Endothelial cell of umbilical vein (primary cell): ENCODE measurements around the gene SYNE1. TPM values are rescaled to one million over a fixed set of nuclear protein-coding genes. Genes with fewer than 3 reads are reported as not detected.

Source experiments
- BruUV-seq: library from RNA; stranded (reverse); fragments of 400-500 nt; replicated peaks from 2 replicates; lab custom pipeline; 2021; lab: Mats Ljungman, UMichigan
- CTCF ChIA-PET: fragments of 300-600, 350-600 bp; sonication (Branson Sonifier 250); formaldehyde crosslinking; loops from one replicate; lab custom pipeline; 2021; ENCODE audit warnings: antibody characterized with exemption, inconsistent platforms; lab: Charles Lee
- POLR2A ChIA-PET: fragments of 300-600, 350-600 bp; sonication (Branson Sonifier 250); formaldehyde crosslinking; loops from one replicate; lab custom pipeline; 2021; ENCODE audit warnings: antibody characterized with exemption, inconsistent platforms; lab: Charles Lee
- DNase-seq: peaks from one replicate; pipeline ENCODE4 v3.0.0-alpha.2; 2011; ENCODE audit warnings: low read depth, low spot score
- FAIRE-seq: peaks from 2 replicates; lab custom pipeline; 2011; peaks lifted over from hg19 to GRCh38; lab: Jason Lieb, UNC
- H2AFZ ChIP-seq: 2 replicates; pipeline ENCODE4 v1.6.0; 2012; ENCODE audit warnings: low read depth, low read length, control low read depth, inconsistent platforms
- H3K27ac ChIP-seq: 2 replicates; pipeline ENCODE4 v1.5.1; 2011; ENCODE audit warnings: low read depth, mild to moderate bottlenecking, control low read depth, low read length, moderate library complexity; ENCODE audit not compliant: insufficient read depth
- H3K27me3 ChIP-seq, 2 experiments: 2 replicates each; pipeline versions ENCODE4 v1.6.0 to v1.6.1; 2011; ENCODE audit warnings: low read length in 2 of 2, mixed read lengths in 1 of 2; ENCODE audit not compliant: control insufficient read depth in 2 of 2, insufficient read depth in 2 of 2
- H3K36me3 ChIP-seq, 2 experiments: 2 replicates in 1 of 2; 3 replicates in 1 of 2; pipeline ENCODE4 v1.5.1; 2011; ENCODE audit warnings: low read length in 2 of 2, mild to moderate bottlenecking in 1 of 2, moderate library complexity in 1 of 2; ENCODE audit not compliant: control insufficient read depth in 2 of 2, insufficient read depth in 2 of 2; ENCODE audit errors: extremely low read depth in 1 of 2
- H3K4me1 ChIP-seq: 3 replicates; pipeline ENCODE4 v1.5.1; 2011; ENCODE audit warnings: mild to moderate bottlenecking, low read length; ENCODE audit not compliant: control insufficient read depth, insufficient read depth; ENCODE audit errors: extremely low read depth
- H3K4me2 ChIP-seq: 2 replicates; pipeline ENCODE4 v1.6.1; 2011; ENCODE audit warnings: low read length, control low read depth, mixed read lengths; ENCODE audit not compliant: insufficient read depth
- H3K4me3 ChIP-seq, 3 experiments: fragments of 200-600 bp in 1 of 3; sonication (generic), shearing (Covaris generic) in 1 of 3; replicated peaks in 1 of 3; 2 replicates each; pipeline ENCODE4 v1.5.1; 2011 to 2016; ENCODE audit warnings: control low read depth in 3 of 3, low read length in 3 of 3, mild to moderate bottlenecking in 2 of 3, inconsistent platforms in 1 of 3, low read depth in 1 of 3, moderate library complexity in 1 of 3; ENCODE audit not compliant: insufficient read depth in 1 of 3
- H3K79me2 ChIP-seq: 2 replicates; pipeline ENCODE4 v1.6.0; 2012; ENCODE audit warnings: low read length, inconsistent platforms; ENCODE audit not compliant: control insufficient read depth, insufficient read depth
- H3K9ac ChIP-seq: replicated peaks from 2 replicates; pipeline ENCODE3; 2011; ENCODE audit warnings: low read length, control low read depth; ENCODE audit not compliant: insufficient read depth; ENCODE audit errors: extremely low read depth
- H3K9me1 ChIP-seq: replicated peaks from 3 replicates; pipeline ENCODE4 v1.6.0; 2011; ENCODE audit warnings: mild to moderate bottlenecking, low read length; ENCODE audit not compliant: control insufficient read depth, insufficient read depth; ENCODE audit errors: extremely low read depth
- H3K9me3 ChIP-seq: replicated peaks from 2 replicates; pipeline ENCODE4 v1.5.1; 2012; ENCODE audit warnings: low read length, inconsistent platforms; ENCODE audit not compliant: control insufficient read depth, insufficient read depth
- H4K20me1 ChIP-seq: replicated peaks from 2 replicates; pipeline ENCODE3; 2011; ENCODE audit warnings: mild to moderate bottlenecking, low read length; ENCODE audit not compliant: control insufficient read depth, insufficient read depth; ENCODE audit errors: extremely low read depth
- FOS ChIP-seq: IDR thresholded peaks from 2 replicates; pipeline ENCODE4 v1.6.1; 2011; ENCODE audit warnings: mild to moderate bottlenecking, low read length, moderate library complexity, borderline replicate concordance; ENCODE audit not compliant: insufficient read depth
- MYC ChIP-seq: IDR thresholded peaks from one replicate; pipeline ENCODE4 v1.6.1; 2011; ENCODE audit warnings: mild to moderate bottlenecking, low read depth, low read length
- POLR2A ChIP-seq: IDR thresholded peaks from 2 replicates; pipeline ENCODE4 v1.6.1; 2012; ENCODE audit warnings: low read depth, mild to moderate bottlenecking, control low read depth, low read length
- dilution Hi-C: fragments of 300-500 bp; cut with MboI; formaldehyde crosslinking; loops from one replicate; pipeline ENCODE4 v1.15.0; 2019; ENCODE audit warnings: low sequenced_read_pairs; ENCODE audit not compliant: extremely low pct_ligation_motif_present
- intact Hi-C: fragments of 100-400 bp; cut with micrococcal nuclease; formaldehyde crosslinking; loops from one replicate; pipeline ENCODE4 v1.10.0; 2022
- polyA plus RNA-seq, 4 experiments: library from polyadenylated mRNA; depleted of rRNA in 3 of 4; stranded (reverse) in 3 of 4; unstranded in 1 of 4; fragments of >200 nt; gene quantifications; 2 replicates each; pipeline versions ENCODE4 v1.2.1 to v1.2.3, GENCODE V29; 2011 to 2012; ENCODE audit warnings: missing spikeins in 1 of 4
- total RNA-seq: library from RNA; stranded (reverse); gene quantifications from 2 replicates; pipeline ENCODE4 v1.2.3, GENCODE V29; 2021
- TF ChIP-seq, protein P1 (sequence below): IDR thresholded peaks from 2 replicates; pipeline ENCODE4 v1.6.1; 2011; ENCODE audit not compliant: insufficient read depth, insufficient read length
- TF ChIP-seq, protein P2 (sequence below), 2 donors: IDR thresholded peaks; 1 replicate in 1 of 2; 2 replicates in 1 of 2; pipeline ENCODE4 v1.5.1; 2011; ENCODE audit warnings: low read length in 2 of 2, mild to moderate bottlenecking in 2 of 2, moderate library complexity in 2 of 2, control low read depth in 1 of 2, inconsistent platforms in 1 of 2, low read depth in 1 of 2; ENCODE audit not compliant: insufficient read depth in 1 of 2; ENCODE audit errors: extremely low read depth in 1 of 2

Gene SYNE1
- total and polyA plus RNA-seq, 2 donors (not counting 3 experiments of a cell fraction or from before 2014, with no cell fraction given), result 26.5 to 52.3 TPM

DNA sequence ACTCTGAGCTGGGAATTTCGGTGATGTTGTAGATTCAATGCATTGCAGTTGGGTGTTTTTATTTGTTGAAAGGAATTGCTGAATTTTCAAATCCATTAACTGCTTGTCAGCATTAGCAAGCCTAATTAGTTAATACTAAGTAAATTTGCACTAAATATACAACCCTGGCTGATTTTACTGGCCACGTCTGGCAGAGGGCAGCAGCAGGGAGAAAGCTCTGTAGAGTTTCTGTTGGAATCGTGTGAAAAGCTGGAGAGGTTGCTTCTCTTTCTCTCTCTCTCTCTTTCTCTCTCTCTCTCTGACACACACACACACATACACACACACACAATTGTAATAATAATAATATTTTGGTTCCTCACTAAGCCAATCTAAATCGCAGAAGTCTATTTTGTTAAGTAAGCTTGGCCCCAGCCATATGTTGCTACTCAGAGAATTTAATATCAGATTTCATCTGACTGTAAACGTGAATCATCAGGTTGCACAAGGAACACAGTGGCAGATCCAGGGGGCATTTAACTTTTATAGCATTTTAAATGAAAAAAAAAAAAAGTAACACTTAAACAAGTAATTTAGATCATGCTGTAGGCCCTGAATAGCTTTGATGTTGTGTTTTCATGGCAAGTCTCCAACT lies 540.2 kb downstream of the SYNE1 start:
- Histone ChIP-seq H3K9me3 (no peaks in the 10 kb centered on the region), H3K79me2 (no peaks in the 10 kb centered on the region), H3K4me3 (no peak overlapping the region), H3K9ac (peak overlapping the region; percentile 18), H3K9me1 (no peaks in the 10 kb centered on the region), H3K36me3 (no peaks in the 10 kb centered on the region), H4K20me1 (no peaks in the 10 kb centered on the region), H3K27ac (no peak overlapping the region), H3K27me3 (no peaks in the 10 kb centered on the region), H3K4me1 (peaks cover 46% of the 10 kb centered on the region), H2AFZ (peak overlapping the region; percentile 22), H3K4me2 (no peak overlapping the region)
- intact Hi-C loops, result loop anchor here (5.0 kb wide), 2 partner anchors 125 to 645 kb away; partner anchors contain the start of gene RMND1
- no TSS peak for BruUV-seq
- peak; percentile 71 for DNase-seq
- TF ChIP-seq FOS, result peak; percentile 17
- no peak for TF ChIP-seq POLR2A
- TF ChIP-seq MYC, result no peak
- TF ChIP-seq, protein P1, sequence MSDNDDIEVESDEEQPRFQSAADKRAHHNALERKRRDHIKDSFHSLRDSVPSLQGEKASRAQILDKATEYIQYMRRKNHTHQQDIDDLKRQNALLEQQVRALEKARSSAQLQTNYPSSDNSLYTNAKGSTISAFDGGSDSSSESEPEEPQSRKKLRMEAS, result no peak
- TF ChIP-seq, protein P2, sequence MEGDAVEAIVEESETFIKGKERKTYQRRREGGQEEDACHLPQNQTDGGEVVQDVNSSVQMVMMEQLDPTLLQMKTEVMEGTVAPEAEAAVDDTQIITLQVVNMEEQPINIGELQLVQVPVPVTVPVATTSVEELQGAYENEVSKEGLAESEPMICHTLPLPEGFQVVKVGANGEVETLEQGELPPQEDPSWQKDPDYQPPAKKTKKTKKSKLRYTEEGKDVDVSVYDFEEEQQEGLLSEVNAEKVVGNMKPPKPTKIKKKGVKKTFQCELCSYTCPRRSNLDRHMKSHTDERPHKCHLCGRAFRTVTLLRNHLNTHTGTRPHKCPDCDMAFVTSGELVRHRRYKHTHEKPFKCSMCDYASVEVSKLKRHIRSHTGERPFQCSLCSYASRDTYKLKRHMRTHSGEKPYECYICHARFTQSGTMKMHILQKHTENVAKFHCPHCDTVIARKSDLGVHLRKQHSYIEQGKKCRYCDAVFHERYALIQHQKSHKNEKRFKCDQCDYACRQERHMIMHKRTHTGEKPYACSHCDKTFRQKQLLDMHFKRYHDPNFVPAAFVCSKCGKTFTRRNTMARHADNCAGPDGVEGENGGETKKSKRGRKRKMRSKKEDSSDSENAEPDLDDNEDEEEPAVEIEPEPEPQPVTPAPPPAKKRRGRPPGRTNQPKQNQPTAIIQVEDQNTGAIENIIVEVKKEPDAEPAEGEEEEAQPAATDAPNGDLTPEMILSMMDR (IDR thresholded peaks at IDR 0.05; ENCODE audit: extremely low read depth in 1 of 2, insufficient read depth in 1 of 2, low read depth in 1 of 2, low read length in 2 of 2), result no peak
- peak; percentile 46 for FAIRE-seq
- CTCF ChIA-PET, result interaction anchor here (0.7 to 5.9 kb wide), 15 partner anchors 9 to 332 kb away, joined by 3 to 67 read pairs (median 4); no protein-coding TSS in a partner anchor
- POLR2A ChIA-PET, result interaction anchor here (0.6 kb wide), 1 partner anchor 331 kb away, joined by 3 read pairs; no protein-coding TSS in a partner anchor
- dilution Hi-C loops, result no loop called here
